Heart left ventricle (tissue), 16 donors: ENCODE data around the gene PLEKHO2. TPM values are rescaled to one million over a fixed set of nuclear protein-coding genes. Genes with fewer than 3 reads are reported as not detected.
A peak's percentile ranks its signal among the peaks of the same experiment; 100 is the strongest.

Source experiments
- ATAC-seq, 4 donors: fragments of 200-7000 bp; cut with Tn5 transposase; one replicate each; pipeline ENCODE4 v1.9.1; 2020 to 2022; ENCODE audit warnings: moderate library complexity in 4 of 4, mild to moderate bottlenecking in 3 of 4, moderate number of reproducible peaks in 1 of 4
- DNase-seq, 5 donors: peaks; one replicate each; pipeline ENCODE4 v3.0.0-alpha.2; 2020
- H3K27ac ChIP-seq, 12 donors: fragments of 200-600 bp; sonication (generic) in 4 of 12; one replicate each; pipeline versions ENCODE4 v1.5.0 to v1.8.0; 2016 to 2022; ENCODE audit warnings: mild to moderate bottlenecking in 2 of 12
- H3K27me3 ChIP-seq, 9 donors: fragments of 200-600 bp; sonication (generic) in 2 of 9; one replicate each; pipeline versions ENCODE4 v1.5.1 to v1.8.0; 2016 to 2022; ENCODE audit warnings: mild to moderate bottlenecking in 3 of 9
- H3K36me3 ChIP-seq, 9 donors: fragments of 200-600 bp; sonication (generic) in 2 of 9; one replicate each; pipeline versions ENCODE4 v1.5.0 to v1.8.0; 2018 to 2022; ENCODE audit warnings: mild to moderate bottlenecking in 2 of 9
- H3K4me1 ChIP-seq, 12 donors: fragments of 200-600 bp; sonication (generic) in 4 of 12; one replicate each; pipeline versions ENCODE4 v1.5.0 to v1.8.0; 2016 to 2022; ENCODE audit warnings: mild to moderate bottlenecking in 3 of 12
- H3K4me3 ChIP-seq, 12 donors: fragments of 200-600 bp; sonication (generic) in 4 of 12; one replicate each; pipeline versions ENCODE4 v1.5.0 to v1.8.0; 2017 to 2022; ENCODE audit warnings: mild to moderate bottlenecking in 9 of 12, moderate library complexity in 4 of 12
- H3K9me3 ChIP-seq, 12 donors: fragments of 200-600 bp; sonication (generic) in 4 of 12; one replicate each; pipeline versions ENCODE4 v1.5.0 to v1.8.0; 2016 to 2022; ENCODE audit warnings: mild to moderate bottlenecking in 1 of 12
- CTCF ChIP-seq, 12 donors: fragments of 200-600 bp; sonication (generic) in 4 of 12; IDR thresholded peaks; one replicate each; pipeline versions ENCODE4 v1.5.0 to v1.8.0; 2018 to 2022; ENCODE audit warnings: antibody characterized with exemption in 12 of 12, mild to moderate bottlenecking in 5 of 12
- POLR2A ChIP-seq, 2 donors: fragments of 450-650 bp; IDR thresholded peaks; one replicate each; pipeline ENCODE4 v1.6.1; 2017; ENCODE audit warnings: antibody characterized with exemption in 2 of 2, mild to moderate bottlenecking in 2 of 2, moderate library complexity in 2 of 2
- WGBS, 4 donors: extraction: QIAGEN DNeasy Blood & Tissue Kit in 2 of 4; methylation state at CpG; one replicate each; pipeline versions ENCODE4 v1.1.5 to v1.1.7; 2013 to 2018; 5-methylcytosine and 5-hydroxymethylcytosine counted together
- intact Hi-C, 10 donors: fragments of 100-400 bp; cut with DNase I; formaldehyde crosslinking; loops; one replicate each; pipeline versions ENCODE4 v1.11.1 to v1.14.2; 2022
- polyA plus RNA-seq, 2 donors: library from polyadenylated mRNA; stranded (reverse); fragments of 200-250 nt; gene quantifications; one replicate each; pipeline ENCODE4 v1.2.3, GENCODE V29; 2013
- total RNA-seq, 9 donors: library from RNA; depleted of rRNA in 2 of 9; stranded (reverse); fragments of >200 nt in 2 of 9; fragmentation: NEBNext Ultra II Directional in 3 of 9; extraction: Animal tissue kit (Norgen Biotek cat#: 25700) in 3 of 9; gene quantifications; one replicate each; pipeline versions ENCODE4 v1.1.0 to v1.2.4, GENCODE V29; 2016 to 2023
- donor health status: ischemic (EF 13 %, LVEDD 7.1; RV severe dilation, severe dysfunction).
- donor health status: healthy with polysubstance abuse.
- donor health status: DM: no; HTN: yes; CAD: no.
- donor health status: DM: no; HTN: no; CAD: no.
- donor health status: ischemic (EF 25% LVEDD 6.9; RV normal size, moderate dysfunction).
- donor health status: ischemic (EF 25% LVEDD 5.7; RV mildly dilated, moderate dysfunction).
- donor health status: healthy.
- donor health status: DM: yes; HTN: yes; CAD: no.
- donor health status: ischemic (EF 35%, LVEDD 5.7; RV mildly dilated, moderate dysfunction).
- donor health status: nonischemic (EF 11% LVEDD 7.7; RV severe dilation, severe dysfunction).
- donor health status: DM: yes; HTN: yes; CAD: no.
- donor health status: PGD.
- donor health status: ischemic (EF 29% LVEDD 5.4; RV normal size, mild dysfunction).
- donor health status: nonischemic (EF 23%, LVEDD 6.1; RV moderate dilation, normal function).

PLEKHO2 gene
- total and polyA plus RNA-seq, 11 donors = 5.3 to 50.8 (median 9.2) TPM

DNA sequence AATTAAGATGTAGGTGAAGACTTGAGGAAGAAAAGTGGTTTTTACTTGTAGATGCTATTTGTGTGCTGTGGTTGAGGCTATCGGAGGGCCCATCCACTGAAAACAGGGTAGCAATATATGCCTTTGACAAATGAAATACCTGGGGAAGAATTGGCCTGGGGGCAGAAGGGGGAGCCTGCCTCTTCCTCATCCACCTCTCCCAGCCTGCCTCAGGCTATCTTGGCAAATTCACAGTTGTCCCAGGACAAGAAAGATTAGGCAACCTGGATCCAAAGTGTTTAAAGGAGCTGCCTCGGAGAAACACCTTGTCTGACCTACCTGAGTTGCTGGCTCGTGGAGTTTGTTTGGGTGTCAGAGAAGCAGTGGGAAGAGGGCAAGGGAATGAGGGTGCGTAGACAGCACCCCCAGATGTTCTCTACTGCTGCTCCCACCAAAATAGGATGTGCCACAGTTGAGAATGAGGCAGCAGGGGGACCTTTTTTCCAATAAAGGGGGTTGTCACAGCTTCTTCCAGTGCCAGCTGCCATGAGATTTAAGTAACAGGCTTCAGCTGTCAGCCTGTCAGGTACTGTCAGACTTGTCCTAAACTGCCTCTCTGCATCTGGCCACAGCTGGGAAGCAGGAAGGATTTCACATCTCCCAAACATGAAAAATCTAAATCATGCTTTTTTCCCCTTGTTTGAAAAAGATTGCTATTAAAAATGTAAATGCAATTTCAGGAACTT is 9.2 kb downstream of the PLEKHO2 start:
- WGBS, 4 donors = 87 to 89% (median 88%) methylated on average over 4 of the region's 4 CpGs
- Histone ChIP-seq H3K36me3 (peaks cover 0 to 100% (median 48%) of the 10 kb centered on the region in 9 donors), H3K27ac (peak overlapping the region in 7 of 12 donors; percentile 6 to 82 (median 40)), H3K4me3 (peak overlapping the region in 1 of 12 donors; percentile 1), H3K4me1 (peaks cover 0 to 98% (median 59%) of the 10 kb centered on the region in 12 donors), H3K9me3 (no peaks in the 10 kb centered on the region), H3K27me3 (no peaks in the 10 kb centered on the region)
- DNase-seq (no peak), ATAC-seq (no peak)
- TF ChIP-seq CTCF (IDR thresholded peaks at IDR 0.05) (no peak), POLR2A (IDR thresholded peaks at IDR 0.05) (no peak)
- intact Hi-C loops = no loop called here

GRCh38 chr15:64851503-64851840 is 9.8 kb downstream of the PLEKHO2 start:
- Histone ChIP-seq H3K27me3 (no peaks in the 10 kb centered on the region), H3K36me3 (peaks cover 0 to 100% (median 50%) of the 10 kb centered on the region in 9 donors), H3K4me1 (peaks cover 4 to 98% (median 58%) of the 10 kb centered on the region in 12 donors), H3K4me3 (no peak overlapping the region), H3K9me3 (no peaks in the 10 kb centered on the region), H3K27ac (peak overlapping the region in 7 of 12 donors; percentile 30 to 82 (median 45))
- DNase-seq (no peak), ATAC-seq (peak in 3 of 4 donors; percentile 20 to 51 (median 48))
- 71 to 79% (median 75%) methylated on average over 6 of the region's 6 CpGs for whole genome bisulfite sequencing, 4 donors
- no peak for TF ChIP-seq CTCF (IDR thresholded peaks at IDR 0.05)
- no peak for TF ChIP-seq POLR2A (IDR thresholded peaks at IDR 0.05)
- intact Hi-C loops = no loop called here

- 61 to 88% (median 70%) methylated on average over 3 to 4 of the region's 4 CpGs for WGBS, 4 donors
- Histone ChIP-seq H3K36me3 (peaks cover 0 to 100% (median 43%) of the 10 kb centered on the region in 9 donors), H3K4me3 (no peak overlapping the region), H3K27ac (peak overlapping the region in 6 of 12 donors; percentile 9 to 83 (median 48)), H3K27me3 (no peaks in the 10 kb centered on the region), H3K4me1 (peaks cover 18 to 98% (median 63%) of the 10 kb centered on the region in 12 donors), H3K9me3 (no peaks in the 10 kb centered on the region)
- TF ChIP-seq POLR2A (IDR thresholded peaks at IDR 0.05) (no peak), CTCF (IDR thresholded peaks at IDR 0.05) (no peak)
- intact Hi-C loops = no loop called here
- DNase-seq (no peak), ATAC-seq (peak in 2 of 4 donors; percentile 4 to 6)
Measured at GRCh38 chr15:64854041-64854440, 12.3 kb downstream of the PLEKHO2 start.

DNA sequence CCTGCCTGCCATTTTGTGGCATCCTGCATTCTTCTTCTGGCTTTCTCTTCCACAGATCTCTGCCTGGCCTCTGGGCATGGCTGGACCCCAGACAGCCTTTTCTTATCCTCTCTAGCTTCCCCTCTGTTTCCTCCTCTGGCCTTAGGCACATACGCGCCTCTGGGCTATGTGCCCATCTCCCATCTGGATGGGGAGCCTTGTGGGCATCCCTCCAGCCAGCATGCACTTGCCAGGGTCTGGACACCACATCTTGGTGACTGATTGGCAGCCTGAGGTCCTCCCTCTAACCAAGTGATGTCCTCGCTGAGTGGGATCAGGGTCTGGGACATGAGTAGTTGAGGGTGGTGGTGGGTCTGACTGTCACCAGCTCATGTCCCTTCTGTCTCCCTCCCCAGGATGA is 12.8 kb downstream of the PLEKHO2 start:
- intact Hi-C loops = no loop called here
- DNase-seq (no peak), ATAC-seq (no peak)
- Histone ChIP-seq H3K27ac (peak overlapping the region in 9 of 12 donors; percentile 4 to 83 (median 34)), H3K27me3 (no peaks in the 10 kb centered on the region), H3K4me1 (peaks cover 18 to 99% (median 68%) of the 10 kb centered on the region in 12 donors), H3K4me3 (no peak overlapping the region), H3K9me3 (no peaks in the 10 kb centered on the region), H3K36me3 (peaks cover 0 to 100% (median 39%) of the 10 kb centered on the region in 9 donors)
- 63 to 70% (median 68%) methylated on average over 3 of the region's 3 CpGs for WGBS, 4 donors
- TF ChIP-seq CTCF (IDR thresholded peaks at IDR 0.05) = no peak
- no peak for TF ChIP-seq POLR2A (IDR thresholded peaks at IDR 0.05)
